ENCODE results near the gene LAMA2. TPM values are rescaled to one million over a fixed set of nuclear protein-coding genes. Genes with fewer than 3 reads are reported as not detected.

LAMA2 gene
- total and polyA plus RNA-seq, 2 of the 8 experiments (the other 6 are each of a cell fraction or from before 2014, with no cell fraction given), result 1.3 to 3.8 TPM

- WGBS, 2 experiments (ENCODE audit: extremely low coverage in 1 of 2, insufficient coverage in 1 of 2, insufficient read length in 1 of 2, insufficient replicate concordance in 2 of 2, low coverage in 1 of 2, low lambda C conversion rate in 2 of 2, missing lambda C conversion rate in 1 of 2), result 82% methylated on average over 4 of the region's 4 CpGs; no CpG with 5 or more reads in 1 of the 2 experiments
- Histone ChIP-seq H4K5ac (ENCODE audit: insufficient read length, low read depth, low read length) (no peak overlapping the region), H3K4me2 (ENCODE audit: insufficient read depth in 1 of 2, low read depth in 2 of 2, low read length in 2 of 2) (no peak overlapping the region), H3K36me3 (ENCODE audit: control insufficient read depth in 2 of 4, insufficient read depth in 4 of 4, low read length in 3 of 4) (no peaks in the 10 kb centered on the region), H3K23me2 (ENCODE audit: low read depth, low read length) (no peaks in the 10 kb centered on the region), H3K27me3 (replicated peaks in 1 of 4; ENCODE audit: control insufficient read depth in 3 of 4, extremely low read depth in 1 of 4, insufficient read depth in 3 of 4, low read length in 3 of 4) (no peaks in the 10 kb centered on the region), H4K20me1 (replicated peaks in 1 of 2; ENCODE audit: control insufficient read depth in 1 of 2, insufficient read depth in 2 of 2, low read length in 2 of 2) (no peaks in the 10 kb centered on the region), H2BK15ac (ENCODE audit: low read length) (no peak overlapping the region), H3K9ac (replicated peaks in 1 of 4; ENCODE audit: extremely low read depth in 1 of 4, low read depth in 3 of 4, low read length in 3 of 4) (no peak overlapping the region; a peak in 1 of 7 replicates), H4K91ac (replicated peaks; ENCODE audit: insufficient read length, low read length) (no peak overlapping the region), H2BK120ac (replicated peaks; ENCODE audit: low read depth, low read length) (no peak overlapping the region), H3K27ac (ENCODE audit: low read depth, low read length) (no peak overlapping the region), H3K9me3 (ENCODE audit: insufficient read depth in 2 of 2, low read depth in 1 of 2, low read length in 1 of 2) (no peaks in the 10 kb centered on the region), H3K79me2 (ENCODE audit: control insufficient read depth in 1 of 2, insufficient read depth in 2 of 2, low read length in 2 of 2) (no peaks in the 10 kb centered on the region), H3K23ac (ENCODE audit: insufficient read length) (no peak overlapping the region), H3K79me1 (ENCODE audit: low read depth, low read length) (no peaks in the 10 kb centered on the region), H3K4me1 (replicated peaks in 1 of 4; ENCODE audit: control insufficient read depth in 3 of 4, insufficient read depth in 4 of 4, low read length in 3 of 4) (no peaks in the 10 kb centered on the region; a peak in 1 of 7 replicates), H3K4ac (replicated peaks; ENCODE audit: insufficient read length, low read depth, low read length) (no peak overlapping the region), H3K14ac (ENCODE audit: insufficient read length) (no peak overlapping the region), H4K8ac (ENCODE audit: extremely low read depth, insufficient read depth, low read length) (no peak overlapping the region), H2AK5ac (ENCODE audit: low read depth, low read length) (no peak overlapping the region), H3K4me3 (ENCODE audit: extremely low read depth in 1 of 4, insufficient read depth in 2 of 4, low read depth in 3 of 4, low read length in 4 of 4) (no peak overlapping the region), H2AFZ (ENCODE audit: low read length) (no peak overlapping the region), H2BK20ac (ENCODE audit: low read length) (no peak overlapping the region), H3K18ac (ENCODE audit: extremely low read depth, low read length) (no peak overlapping the region), H2BK5ac (ENCODE audit: low read depth, low read length) (no peak overlapping the region), H2BK12ac (ENCODE audit: low read depth, low read length) (no peak overlapping the region), H3K56ac (replicated peaks; ENCODE audit: insufficient read length, low read depth, low read length) (no peak overlapping the region)
- TF ChIP-seq POLR2AphosphoS5 (IDR thresholded peaks at IDR 0.05; ENCODE audit: low read depth, low read length) (no peak), CEBPB (IDR thresholded peaks at IDR 0.05; ENCODE audit: low read depth, low read length) (no peak), RAD21 (IDR thresholded peaks at IDR 0.05 in 1 of 2, conservative IDR thresholded peaks at IDR 0.05 in 1 of 2; ENCODE audit: low read depth in 2 of 2, low read length in 2 of 2) (no peak), EGR1 (IDR thresholded peaks at IDR 0.05; ENCODE audit: borderline replicate concordance, low read depth, low read length) (no peak), ASH2L (IDR thresholded peaks at IDR 0.05; ENCODE audit: low read length) (no peak), EZH2 (IDR thresholded peaks at IDR 0.05; ENCODE audit: low read depth, low read length, severe bottlenecking) (no peak), JUN (IDR thresholded peaks at IDR 0.05; ENCODE audit: low read depth, low read length) (no peak), SIN3A (conservative IDR thresholded peaks at IDR 0.05 in 1 of 2, IDR thresholded peaks at IDR 0.05 in 1 of 2; ENCODE audit: low read depth in 1 of 2, low read length in 2 of 2) (no peak), RXRA (IDR thresholded peaks at IDR 0.05; ENCODE audit: insufficient read depth, low read depth, low read length) (no peak), HDAC6 (IDR thresholded peaks at IDR 0.05; ENCODE audit: low read depth, low read length) (no peak)
- FAIRE-seq (no peak), DNase-seq (ENCODE audit: low read depth in 1 of 2, low spot score in 2 of 2) (no peak)
- ChIA-PET CTCF (ENCODE audit: partially characterized antibody) (interaction anchor here (0.8 to 7.9 kb wide), 13 partner anchors 10 to 117 kb away, joined by 3 to 157 read pairs (median 4); no protein-coding TSS in a partner anchor), POLR2A (ENCODE audit: partially characterized antibody) (interaction anchor here (0.6 kb wide), 1 partner anchor 16 kb away, joined by 4 read pairs; no protein-coding TSS in a partner anchor)
These were observed 682.4 kb downstream of the LAMA2 start for GRCh38 chr6:129565366-129565765.
